Keratinocyte (primary cell): ENCODE data around the gene TLL2.

Experiments used
- CTCF ChIP-seq, 3 experiments: IDR thresholded peaks in 1 of 3; conservative IDR thresholded peaks in 1 of 3; optimal IDR thresholded peaks in 1 of 3; 2 replicates in 2 of 3; 3 replicates in 1 of 3; pipeline versions ENCODE3 to v1.5.1; 2011; ENCODE audit warnings: low read length in 3 of 3, mild to moderate bottlenecking in 3 of 3, moderate library complexity in 2 of 3, control low read depth in 1 of 3, inconsistent platforms in 1 of 3; ENCODE audit not compliant: insufficient read depth in 2 of 3; ENCODE audit errors: extremely low read depth in 1 of 3
- EZH2 ChIP-seq: IDR thresholded peaks from one replicate; pipeline ENCODE4 v1.6.1; 2012; ENCODE audit warnings: inconsistent platforms, mild to moderate bottlenecking, low read length, moderate library complexity

- TF ChIP-seq CTCF (optimal IDR thresholded peaks at IDR 0.05 in 1 of 3, IDR thresholded peaks at IDR 0.05 in 1 of 3, conservative IDR thresholded peaks at IDR 0.05 in 1 of 3; ENCODE audit: extremely low read depth in 1 of 3, insufficient read depth in 2 of 3, low read length in 3 of 3) (peak; percentile 69 to 87 (median 83)), EZH2 (no peak)
These were observed 43.5 kb downstream of the TLL2 start for GRCh38 chr10:96470116-96470743.
